PC-3 (cell line): ENCODE results near the gene MREG. TPM values are rescaled to one million over a fixed set of nuclear protein-coding genes. Genes with fewer than 3 reads are reported as not detected.

Experiments used
- ATAC-seq: fragments of 200-7000 bp; cut with Tn5 transposase; 2 replicates; pipeline ENCODE4 v1.9.1; 2020; ENCODE audit warnings: mild to moderate bottlenecking, moderate library complexity
- BruUV-seq: library from RNA; stranded (reverse); fragments of 400-500 nt; replicated peaks from 2 replicates; lab custom pipeline; 2021; lab: Mats Ljungman, UMichigan
- CTCF ChIA-PET: fragments of 300-600 bp; sonication (Branson Sonifier 250); formaldehyde crosslinking; loops from one replicate; lab custom pipeline; 2022; ENCODE audit warnings: antibody characterized with exemption; lab: Charles Lee
- POLR2A ChIA-PET: fragments of 300-600 bp; sonication (Branson Sonifier 250); formaldehyde crosslinking; loops from one replicate; lab custom pipeline; 2022; ENCODE audit warnings: antibody characterized with exemption; ENCODE audit not compliant: unreplicated experiment; lab: Charles Lee
- DNase-seq: peaks from one replicate; pipeline ENCODE4 v3.0.0-alpha.2; 2015
- H2AFZ ChIP-seq: fragments of 300-600 bp; sonication (generic); 2 replicates; pipeline ENCODE4 v1.6.0; 2016; ENCODE audit warnings: antibody characterized with exemption, low read length
- H3F3A ChIP-seq: fragments of 300-600 bp; sonication (generic); one replicate; pipeline ENCODE4 v1.6.0; 2017; ENCODE audit warnings: antibody characterized with exemption, low read length, control low read depth, mild to moderate bottlenecking; ENCODE audit not compliant: unreplicated experiment
- H3K27ac ChIP-seq: fragments of 300-600 bp; sonication (generic); 2 replicates; pipeline ENCODE4 v1.5.1; 2016; ENCODE audit warnings: mild to moderate bottlenecking, low read length
- H3K27me3 ChIP-seq: fragments of 300-600 bp; sonication (generic); 2 replicates; pipeline ENCODE4 v1.6.1; 2016; ENCODE audit warnings: low read length, mixed read lengths
- H3K36me3 ChIP-seq: fragments of 300-600 bp; sonication (generic); 2 replicates; pipeline ENCODE4 v1.6.1; 2016; ENCODE audit warnings: low read depth, mixed run types, low read length, mixed read lengths
- H3K4me1 ChIP-seq: fragments of 300-600 bp; sonication (generic); 2 replicates; pipeline ENCODE4 v1.5.1; 2016; ENCODE audit warnings: low read length; ENCODE audit not compliant: insufficient read depth
- H3K4me2 ChIP-seq: fragments of 300-600 bp; sonication (generic); 2 replicates; pipeline ENCODE4 v1.6.0; 2016; ENCODE audit warnings: low read length
- H3K4me3 ChIP-seq: fragments of 300-600 bp; sonication (generic); 2 replicates; pipeline ENCODE4 v1.5.1; 2016; ENCODE audit warnings: mild to moderate bottlenecking, low read length, mixed read lengths
- H3K79me2 ChIP-seq: fragments of 300-600 bp; sonication (generic); 2 replicates; pipeline ENCODE4 v1.6.1; 2017; ENCODE audit warnings: low read length, mixed read lengths
- H3K9ac ChIP-seq: fragments of 300-600 bp; sonication (generic); 2 replicates; pipeline ENCODE4 v1.6.0; 2016; ENCODE audit warnings: mild to moderate bottlenecking, low read length
- H3K9me2 ChIP-seq: fragments of 300-600 bp; sonication (generic); replicated peaks from 2 replicates; pipeline ENCODE4 v1.6.1; 2016; ENCODE audit warnings: mixed run types, low read length, mixed read lengths
- H3K9me3 ChIP-seq: fragments of 300-600 bp; sonication (generic); 2 replicates; pipeline ENCODE4 v1.6.1; 2016; ENCODE audit warnings: low read length, mixed read lengths
- H4K20me1 ChIP-seq: fragments of 300-600 bp; sonication (generic); 2 replicates; pipeline ENCODE4 v1.6.1; 2016; ENCODE audit warnings: low read length, mixed read lengths
- EZH2 ChIP-seq: fragments of 300-600 bp; sonication (generic); IDR thresholded peaks from one replicate; pipeline ENCODE4 v1.6.1; 2017; ENCODE audit warnings: antibody characterized with exemption, mild to moderate bottlenecking, low read length; ENCODE audit not compliant: unreplicated experiment
- EZH2phosphoT487 ChIP-seq: fragments of 300-600 bp; sonication (generic); IDR thresholded peaks from 2 replicates; pipeline ENCODE4 v1.6.1; 2018; ENCODE audit warnings: mild to moderate bottlenecking, antibody characterized with exemption, low read length, borderline replicate concordance
- intact Hi-C: fragments of 100-400 bp; cut with micrococcal nuclease; formaldehyde crosslinking; loops from 2 replicates; pipeline ENCODE4 v1.9.0; 2023
- total RNA-seq: library from RNA; depleted of rRNA; stranded (reverse); fragments of >200 nt; gene quantifications from 2 replicates; pipeline ENCODE4 v1.2.3, GENCODE V29; 2014
- TF ChIP-seq, protein P1 (sequence below): fragments of 300-600 bp; sonication (generic); conservative IDR thresholded peaks from 2 replicates; pipeline ENCODE4 v1.5.1; 2017; ENCODE audit warnings: antibody characterized with exemption, low read depth, mild to moderate bottlenecking, low read length

Gene MREG
- total RNA-seq, 1 experiment from 2014 or later, result 24.4 TPM

DNA sequence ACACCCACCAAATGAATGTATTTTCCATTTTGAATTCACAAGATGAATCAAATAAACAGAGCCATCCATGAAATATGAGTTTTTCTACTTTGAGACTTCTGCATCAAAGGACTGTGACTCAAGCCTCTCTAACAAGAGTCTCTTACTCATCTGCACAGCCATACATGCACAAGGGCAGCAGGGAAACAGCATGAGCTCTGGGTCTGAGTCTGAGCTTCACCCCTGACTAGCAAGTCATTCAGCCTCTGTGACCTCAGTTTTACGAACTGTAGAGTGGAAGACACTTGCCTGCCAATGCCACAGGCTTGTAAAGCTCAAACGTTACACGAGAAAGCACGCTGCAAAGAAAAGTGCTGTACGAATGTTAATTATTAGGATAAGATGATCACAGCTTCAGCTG, 42.9 kb downstream of the MREG start:
- no peaks in the 10 kb centered on the region for H3K9me2 ChIP-seq
- no peaks in the 10 kb centered on the region for H3K9me3 ChIP-seq
- no peaks in the 10 kb centered on the region for H4K20me1 ChIP-seq
- H3K9ac ChIP-seq, result no peak overlapping the region
- peaks cover 30% of the 10 kb centered on the region for H3K4me1 ChIP-seq
- H2AFZ ChIP-seq, result no peak overlapping the region
- peak; percentile 23 for DNase-seq
- BruUV-seq, result no TSS peak
- H3K4me2 ChIP-seq, result no peak overlapping the region
- intact Hi-C loops, result loop anchor here (5.0 kb wide), 1 partner anchor 42 kb away; the partner anchor contains the start of gene MREG
- TF ChIP-seq EZH2 (no peak), EZH2phosphoT487 (no peak)
- TF ChIP-seq, protein P1, sequence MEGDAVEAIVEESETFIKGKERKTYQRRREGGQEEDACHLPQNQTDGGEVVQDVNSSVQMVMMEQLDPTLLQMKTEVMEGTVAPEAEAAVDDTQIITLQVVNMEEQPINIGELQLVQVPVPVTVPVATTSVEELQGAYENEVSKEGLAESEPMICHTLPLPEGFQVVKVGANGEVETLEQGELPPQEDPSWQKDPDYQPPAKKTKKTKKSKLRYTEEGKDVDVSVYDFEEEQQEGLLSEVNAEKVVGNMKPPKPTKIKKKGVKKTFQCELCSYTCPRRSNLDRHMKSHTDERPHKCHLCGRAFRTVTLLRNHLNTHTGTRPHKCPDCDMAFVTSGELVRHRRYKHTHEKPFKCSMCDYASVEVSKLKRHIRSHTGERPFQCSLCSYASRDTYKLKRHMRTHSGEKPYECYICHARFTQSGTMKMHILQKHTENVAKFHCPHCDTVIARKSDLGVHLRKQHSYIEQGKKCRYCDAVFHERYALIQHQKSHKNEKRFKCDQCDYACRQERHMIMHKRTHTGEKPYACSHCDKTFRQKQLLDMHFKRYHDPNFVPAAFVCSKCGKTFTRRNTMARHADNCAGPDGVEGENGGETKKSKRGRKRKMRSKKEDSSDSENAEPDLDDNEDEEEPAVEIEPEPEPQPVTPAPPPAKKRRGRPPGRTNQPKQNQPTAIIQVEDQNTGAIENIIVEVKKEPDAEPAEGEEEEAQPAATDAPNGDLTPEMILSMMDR, result no peak
- no peak for ATAC-seq
- H3K36me3 ChIP-seq, result 0 out of 2 replicates have a peak, but pooled peaks cover 7% of the 10 kb centered on the region
- no peak overlapping the region for H3K4me3 ChIP-seq
- H3K27ac ChIP-seq, result no peak overlapping the region
- POLR2A ChIA-PET, result no interaction called here
- no peaks in the 10 kb centered on the region for H3K27me3 ChIP-seq
- H3K79me2 ChIP-seq, result peaks cover 70% of the 10 kb centered on the region
- CTCF ChIA-PET, result no interaction called here
- H3F3A ChIP-seq, result no peaks in the 10 kb centered on the region

GRCh38 chr2:215969131-215969841, 44.1 kb downstream of the MREG start:
- Histone ChIP-seq H3K9me2 (no peaks in the 10 kb centered on the region), H3K27me3 (no peaks in the 10 kb centered on the region), H3K27ac (no peak overlapping the region), H3F3A (no peaks in the 10 kb centered on the region), H4K20me1 (no peaks in the 10 kb centered on the region), H3K4me1 (peaks cover 26% of the 10 kb centered on the region), H3K79me2 (peaks cover 66% of the 10 kb centered on the region), H3K4me3 (no peak overlapping the region), H3K4me2 (no peak overlapping the region), H2AFZ (no peak overlapping the region), H3K9ac (no peak overlapping the region), H3K36me3 (0 out of 2 replicates have a peak, but pooled peaks cover 7% of the 10 kb centered on the region), H3K9me3 (no peaks in the 10 kb centered on the region)
- TF ChIP-seq EZH2phosphoT487 (no peak), EZH2 (no peak)
- TF ChIP-seq, protein P1, result no peak
- peak; percentile 8 for DNase-seq
- intact Hi-C loops, result no loop called here
- no peak for ATAC-seq
- POLR2A ChIA-PET, result no interaction called here
- CTCF ChIA-PET, result no interaction called here
- no TSS peak for BruUV-seq

GRCh38 chr2:215968499-215968898, 44.9 kb downstream of the MREG start:
- H3K36me3 ChIP-seq, result 0 out of 2 replicates have a peak, but pooled peaks cover 7% of the 10 kb centered on the region
- no peaks in the 10 kb centered on the region for H3K27me3 ChIP-seq
- no peaks in the 10 kb centered on the region for H4K20me1 ChIP-seq
- no peak for TF ChIP-seq EZH2phosphoT487
- TF ChIP-seq EZH2, result no peak
- TF ChIP-seq, protein P1, result no peak
- no peak for ATAC-seq
- no peaks in the 10 kb centered on the region for H3K9me2 ChIP-seq
- no peak overlapping the region for H3K4me3 ChIP-seq
- intact Hi-C loops, result no loop called here
- H3K79me2 ChIP-seq, result peaks cover 66% of the 10 kb centered on the region
- no peak overlapping the region for H2AFZ ChIP-seq
- no peak overlapping the region for H3K4me2 ChIP-seq
- peaks cover 18% of the 10 kb centered on the region for H3K4me1 ChIP-seq
- H3K9ac ChIP-seq, result no peak overlapping the region
- DNase-seq, result no peak
- CTCF ChIA-PET, result no interaction called here
- BruUV-seq, result no TSS peak
- no peak overlapping the region for H3K27ac ChIP-seq
- no peaks in the 10 kb centered on the region for H3K9me3 ChIP-seq
- H3F3A ChIP-seq, result no peaks in the 10 kb centered on the region
- POLR2A ChIA-PET, result no interaction called here
